ENCODE measurements around the gene TMEM59L. TPM values are rescaled to one million over a fixed set of nuclear protein-coding genes. Genes with fewer than 3 reads are reported as not detected.

Gene TMEM59L
- total and polyA plus RNA-seq, 2 of the 13 experiments (the other 11 are each of a cell fraction or from before 2014, with no cell fraction given) = 0.97 to 5.5 TPM

DNA sequence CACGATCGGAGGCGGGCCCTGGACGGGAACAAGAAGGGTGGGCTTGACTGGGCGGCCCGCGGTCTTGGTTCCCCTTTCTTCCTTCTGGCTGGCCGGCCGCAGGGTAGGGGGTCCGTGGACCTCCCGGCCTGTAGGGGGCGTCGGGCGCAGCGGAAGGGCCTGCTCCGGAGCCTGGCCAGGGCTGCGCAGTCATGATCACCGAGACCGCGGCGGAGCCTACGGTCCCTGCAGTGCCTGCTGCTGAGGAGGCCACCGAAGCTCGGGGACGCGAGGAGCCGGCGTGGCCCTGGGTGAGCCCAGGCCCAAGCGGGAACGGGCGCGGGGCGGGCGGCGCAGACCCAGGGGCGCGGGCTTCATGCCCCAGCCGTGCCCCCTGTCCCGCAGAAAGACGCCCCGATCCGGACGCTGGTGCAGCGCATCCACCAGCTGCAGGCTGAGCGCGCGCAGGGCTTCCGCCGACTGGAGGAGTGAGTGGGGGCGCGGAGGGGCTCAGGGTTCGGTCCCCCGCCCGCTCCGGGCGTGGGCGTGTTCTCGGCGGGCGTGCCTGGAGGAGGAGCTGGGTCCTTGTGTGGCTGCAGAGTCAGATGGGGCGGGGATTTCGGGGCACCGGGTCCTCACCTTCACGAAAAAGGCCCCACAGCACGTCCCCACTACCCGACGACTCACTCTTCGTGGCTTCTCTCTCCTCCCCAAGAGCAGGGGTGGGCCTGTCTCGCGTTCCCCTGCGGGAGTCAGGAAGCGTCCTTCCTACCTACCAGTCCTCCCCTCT, 23.9 kb upstream of the TMEM59L start, which contains the start of gene REX1BD (continued):
- peak; percentile 53 for TF ChIP-seq BCL6 (CRISPR knock-in tag; IDR thresholded peaks at IDR 0.05)
- peak; percentile 42 for TF ChIP-seq IKZF4 (CRISPR knock-in tag; IDR thresholded peaks at IDR 0.05; ENCODE audit: borderline replicate concordance, low read depth, not compliant biosample characterization)
- TF ChIP-seq, protein P1, sequence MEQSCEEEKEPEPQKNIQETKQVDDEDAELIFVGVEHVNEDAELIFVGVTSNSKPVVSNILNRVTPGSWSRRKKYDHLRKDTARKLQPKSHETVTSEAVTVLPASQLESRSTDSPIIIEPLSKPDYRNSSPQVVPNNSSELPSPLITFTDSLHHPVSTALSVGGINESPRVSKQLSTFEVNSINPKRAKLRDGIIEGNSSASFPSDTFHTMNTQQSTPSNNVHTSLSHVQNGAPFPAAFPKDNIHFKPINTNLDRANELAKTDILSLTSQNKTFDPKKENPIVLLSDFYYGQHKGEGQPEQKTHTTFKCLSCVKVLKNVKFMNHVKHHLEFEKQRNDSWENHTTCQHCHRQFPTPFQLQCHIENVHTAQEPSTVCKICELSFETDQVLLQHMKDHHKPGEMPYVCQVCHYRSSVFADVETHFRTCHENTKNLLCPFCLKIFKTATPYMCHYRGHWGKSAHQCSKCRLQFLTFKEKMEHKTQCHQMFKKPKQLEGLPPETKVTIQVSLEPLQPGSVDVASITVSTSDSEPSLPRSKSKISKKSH (CRISPR knock-in tag; IDR thresholded peaks at IDR 0.05; ENCODE audit: borderline replicate concordance) = no peak
- TF ChIP-seq, protein P2, sequence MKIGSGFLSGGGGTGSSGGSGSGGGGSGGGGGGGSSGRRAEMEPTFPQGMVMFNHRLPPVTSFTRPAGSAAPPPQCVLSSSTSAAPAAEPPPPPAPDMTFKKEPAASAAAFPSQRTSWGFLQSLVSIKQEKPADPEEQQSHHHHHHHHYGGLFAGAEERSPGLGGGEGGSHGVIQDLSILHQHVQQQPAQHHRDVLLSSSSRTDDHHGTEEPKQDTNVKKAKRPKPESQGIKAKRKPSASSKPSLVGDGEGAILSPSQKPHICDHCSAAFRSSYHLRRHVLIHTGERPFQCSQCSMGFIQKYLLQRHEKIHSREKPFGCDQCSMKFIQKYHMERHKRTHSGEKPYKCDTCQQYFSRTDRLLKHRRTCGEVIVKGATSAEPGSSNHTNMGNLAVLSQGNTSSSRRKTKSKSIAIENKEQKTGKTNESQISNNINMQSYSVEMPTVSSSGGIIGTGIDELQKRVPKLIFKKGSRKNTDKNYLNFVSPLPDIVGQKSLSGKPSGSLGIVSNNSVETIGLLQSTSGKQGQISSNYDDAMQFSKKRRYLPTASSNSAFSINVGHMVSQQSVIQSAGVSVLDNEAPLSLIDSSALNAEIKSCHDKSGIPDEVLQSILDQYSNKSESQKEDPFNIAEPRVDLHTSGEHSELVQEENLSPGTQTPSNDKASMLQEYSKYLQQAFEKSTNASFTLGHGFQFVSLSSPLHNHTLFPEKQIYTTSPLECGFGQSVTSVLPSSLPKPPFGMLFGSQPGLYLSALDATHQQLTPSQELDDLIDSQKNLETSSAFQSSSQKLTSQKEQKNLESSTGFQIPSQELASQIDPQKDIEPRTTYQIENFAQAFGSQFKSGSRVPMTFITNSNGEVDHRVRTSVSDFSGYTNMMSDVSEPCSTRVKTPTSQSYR (CRISPR knock-in tag; IDR thresholded peaks at IDR 0.05; ENCODE audit: borderline replicate concordance) = no peak
- peak; percentile 14 for TF ChIP-seq ZNF883 (CRISPR knock-in tag; IDR thresholded peaks at IDR 0.05; ENCODE audit: not compliant biosample characterization)
- TF ChIP-seq, protein P3, sequence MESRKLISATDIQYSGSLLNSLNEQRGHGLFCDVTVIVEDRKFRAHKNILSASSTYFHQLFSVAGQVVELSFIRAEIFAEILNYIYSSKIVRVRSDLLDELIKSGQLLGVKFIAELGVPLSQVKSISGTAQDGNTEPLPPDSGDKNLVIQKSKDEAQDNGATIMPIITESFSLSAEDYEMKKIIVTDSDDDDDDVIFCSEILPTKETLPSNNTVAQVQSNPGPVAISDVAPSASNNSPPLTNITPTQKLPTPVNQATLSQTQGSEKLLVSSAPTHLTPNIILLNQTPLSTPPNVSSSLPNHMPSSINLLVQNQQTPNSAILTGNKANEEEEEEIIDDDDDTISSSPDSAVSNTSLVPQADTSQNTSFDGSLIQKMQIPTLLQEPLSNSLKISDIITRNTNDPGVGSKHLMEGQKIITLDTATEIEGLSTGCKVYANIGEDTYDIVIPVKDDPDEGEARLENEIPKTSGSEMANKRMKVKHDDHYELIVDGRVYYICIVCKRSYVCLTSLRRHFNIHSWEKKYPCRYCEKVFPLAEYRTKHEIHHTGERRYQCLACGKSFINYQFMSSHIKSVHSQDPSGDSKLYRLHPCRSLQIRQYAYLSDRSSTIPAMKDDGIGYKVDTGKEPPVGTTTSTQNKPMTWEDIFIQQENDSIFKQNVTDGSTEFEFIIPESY (CRISPR knock-in tag; IDR thresholded peaks at IDR 0.05) = peak; percentile 74
- peak; percentile 94 for TF ChIP-seq AGO2 (optimal IDR thresholded peaks at IDR 0.05; ENCODE audit: low read depth, low read length)
- TF ChIP-seq ZNF629 (CRISPR knock-in tag; conservative IDR thresholded peaks at IDR 0.05) = peak; percentile 55
- TF ChIP-seq HDAC2 (CRISPR knock-in tag; IDR thresholded peaks at IDR 0.05) = peak; percentile 62
- TF ChIP-seq ZBTB42 (CRISPR knock-in tag; IDR thresholded peaks at IDR 0.05) = no peak
- TF ChIP-seq ZNF766 (CRISPR knock-in tag; IDR thresholded peaks at IDR 0.05; ENCODE audit: borderline replicate concordance) = peak; percentile 86
- TF ChIP-seq SRF (IDR thresholded peaks at IDR 0.05; ENCODE audit: low read depth, low read length) = no peak
- TF ChIP-seq, protein P4, sequence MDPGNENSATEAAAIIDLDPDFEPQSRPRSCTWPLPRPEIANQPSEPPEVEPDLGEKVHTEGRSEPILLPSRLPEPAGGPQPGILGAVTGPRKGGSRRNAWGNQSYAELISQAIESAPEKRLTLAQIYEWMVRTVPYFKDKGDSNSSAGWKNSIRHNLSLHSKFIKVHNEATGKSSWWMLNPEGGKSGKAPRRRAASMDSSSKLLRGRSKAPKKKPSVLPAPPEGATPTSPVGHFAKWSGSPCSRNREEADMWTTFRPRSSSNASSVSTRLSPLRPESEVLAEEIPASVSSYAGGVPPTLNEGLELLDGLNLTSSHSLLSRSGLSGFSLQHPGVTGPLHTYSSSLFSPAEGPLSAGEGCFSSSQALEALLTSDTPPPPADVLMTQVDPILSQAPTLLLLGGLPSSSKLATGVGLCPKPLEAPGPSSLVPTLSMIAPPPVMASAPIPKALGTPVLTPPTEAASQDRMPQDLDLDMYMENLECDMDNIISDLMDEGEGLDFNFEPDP (CRISPR knock-in tag; conservative IDR thresholded peaks at IDR 0.05) = no peak
- 0 out of 2 replicates have a peak, but pooled peaks have one; percentile 23 for TF ChIP-seq ZNF24 (IDR thresholded peaks at IDR 0.05)
- TF ChIP-seq ZNF609 (CRISPR knock-in tag; IDR thresholded peaks at IDR 0.05; ENCODE audit: borderline replicate concordance) = peak; percentile 60; the same call in 1 of the 2 replicates
